Prostate gland (tissue), 2 donors: Measurements from ENCODE around the gene PPP1CB.

Experiments
- CTCF ChIP-seq, 4 experiments: fragments of 200-600 bp in 2 of 4; fragments of 450-650 bp in 2 of 4; sonication (generic) in 2 of 4; IDR thresholded peaks; 1 replicate in 3 of 4; 2 replicates in 1 of 4; pipeline ENCODE4 v1.5.1; 2016 to 2019; ENCODE audit warnings: antibody characterized with exemption in 4 of 4, mild to moderate bottlenecking in 2 of 4, moderate library complexity in 2 of 4
- POLR2A ChIP-seq: fragments of 450-650 bp; IDR thresholded peaks from one replicate; pipeline ENCODE4 v1.6.1; 2016; ENCODE audit warnings: antibody characterized with exemption, mild to moderate bottlenecking

GRCh38 chr2:28748941-28749340 lies 2.7 kb upstream of the PPP1CB start:
- TF ChIP-seq CTCF (IDR thresholded peaks at IDR 0.05), result no peak
- TF ChIP-seq POLR2A, result no peak
